ENCODE data around the gene STING1.

DNA sequence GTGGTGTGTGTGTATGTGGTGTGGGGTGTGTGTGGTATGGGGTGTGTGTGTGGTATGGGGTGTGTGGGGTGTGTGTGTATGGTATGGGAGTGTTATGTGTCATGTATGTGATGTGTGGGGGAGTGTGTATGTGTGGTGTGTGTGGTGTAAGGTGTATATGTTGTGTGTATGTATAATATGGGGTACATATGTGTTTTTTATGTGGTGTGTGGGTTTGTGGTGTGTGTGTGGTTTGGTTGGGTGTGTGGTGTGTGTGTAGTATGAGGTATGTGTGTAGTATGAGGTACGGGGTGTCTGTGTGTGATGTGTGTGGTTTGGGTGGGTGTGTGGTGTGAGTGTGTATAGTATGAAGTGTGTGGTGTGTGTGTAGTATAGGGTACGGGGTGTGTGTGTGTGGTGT is 31.4 kb downstream of the STING1 start:
- no peak for TF ChIP-seq POLR2AphosphoS5 (IDR thresholded peaks at IDR 0.05; ENCODE audit: borderline replicate concordance, low read depth, low read length)
- TF ChIP-seq EZH2 (IDR thresholded peaks at IDR 0.05), result no peak
- TF ChIP-seq FOXP2 (optimal IDR thresholded peaks at IDR 0.05; ENCODE audit: control extremely low read depth, extremely low read length, insufficient read depth), result no peak

Measured in SK-N-MC (cell line).